Psoas muscle (tissue), 8 donors: ENCODE results near the gene IRAK4. TPM values are rescaled to one million over a fixed set of nuclear protein-coding genes. Genes with fewer than 3 reads are reported as not detected.

Experiments used
- ATAC-seq, 4 donors: fragments of 200-7000 bp; cut with Tn5 transposase; one replicate each; pipeline ENCODE4 v1.9.1; 2020; ENCODE audit warnings: moderate library complexity in 3 of 4, mild to moderate bottlenecking in 2 of 4
- DNase-seq, 2 donors: peaks; one replicate each; pipeline ENCODE4 v3.0.0-alpha.2; 2020
- H3K27ac ChIP-seq: fragments of 200-600 bp; one replicate; pipeline ENCODE4 v1.8.0; 2022
- H3K27me3 ChIP-seq, 3 donors: fragments of 200-600 bp in 1 of 3; one replicate each; pipeline versions ENCODE4 v1.6.1 to v1.8.0; 2013 to 2022; ENCODE audit warnings: low read length in 2 of 3, mild to moderate bottlenecking in 2 of 3, moderate library complexity in 1 of 3; ENCODE audit not compliant: insufficient read depth in 3 of 3
- H3K36me3 ChIP-seq, 2 donors: fragments of 200-600 bp in 1 of 2; one replicate each; pipeline versions ENCODE4 v1.6.1 to v1.8.0; 2013 to 2022; ENCODE audit warnings: low read depth in 1 of 2, mild to moderate bottlenecking in 1 of 2, moderate library complexity in 1 of 2; ENCODE audit not compliant: insufficient read depth in 1 of 2
- H3K4me1 ChIP-seq: fragments of 200-600 bp; one replicate; pipeline ENCODE4 v1.8.0; 2022
- H3K4me3 ChIP-seq: fragments of 200-600 bp; one replicate; pipeline ENCODE4 v1.8.0; 2022; ENCODE audit warnings: mild to moderate bottlenecking
- H3K9me3 ChIP-seq: fragments of 200-600 bp; one replicate; pipeline ENCODE4 v1.8.0; 2022
- CTCF ChIP-seq: fragments of 200-600 bp; IDR thresholded peaks from one replicate; pipeline ENCODE4 v1.8.0; 2022; ENCODE audit warnings: antibody characterized with exemption
- WGBS, 3 donors: extraction: QIAGEN DNeasy Blood & Tissue Kit; methylation state at CpG; one replicate each; pipeline versions ENCODE4 v1.1.6 to v1.1.7; 2013; 5-methylcytosine and 5-hydroxymethylcytosine counted together
- intact Hi-C, 2 donors: fragments of 100-400 bp; cut with DNase I; formaldehyde crosslinking; loops; one replicate each; pipeline versions ENCODE4 v1.11.0 to v1.14.2; 2022
- polyA plus RNA-seq, 3 donors: library from polyadenylated mRNA; stranded (reverse); fragments of 200-250 nt; gene quantifications; one replicate each; pipeline ENCODE4 v1.2.3, GENCODE V29; 2013
- total RNA-seq, 4 donors: library from RNA; stranded (reverse); fragmentation: NEBNext Ultra II Directional in 2 of 4; extraction: Animal tissue kit (Norgen Biotek cat#: 25700) in 2 of 4; gene quantifications; one replicate each; pipeline versions ENCODE4 v1.2.1 to v1.2.4, GENCODE V29; 2021 to 2023
- donor health status: healthy with polysubstance abuse.
- donor health status: DM: no; HTN: no; CAD: no; lungs with moderate emphysema.
- donor health status: Bipolar disorder and iron deficiency.
- donor health status: healthy.
- donor health status: DM: yes; HTN: yes; CAD: no.
- donor health status: DM: no; HTN: no; CAD: no.
- donor health status: DM: no; HTN: no; CAD: no.
- donor health status: DM: yes; HTN: yes; CAD: no.

IRAK4 gene
- total and polyA plus RNA-seq, 7 donors = 2.2 to 4.7 (median 3.3) TPM

DNA sequence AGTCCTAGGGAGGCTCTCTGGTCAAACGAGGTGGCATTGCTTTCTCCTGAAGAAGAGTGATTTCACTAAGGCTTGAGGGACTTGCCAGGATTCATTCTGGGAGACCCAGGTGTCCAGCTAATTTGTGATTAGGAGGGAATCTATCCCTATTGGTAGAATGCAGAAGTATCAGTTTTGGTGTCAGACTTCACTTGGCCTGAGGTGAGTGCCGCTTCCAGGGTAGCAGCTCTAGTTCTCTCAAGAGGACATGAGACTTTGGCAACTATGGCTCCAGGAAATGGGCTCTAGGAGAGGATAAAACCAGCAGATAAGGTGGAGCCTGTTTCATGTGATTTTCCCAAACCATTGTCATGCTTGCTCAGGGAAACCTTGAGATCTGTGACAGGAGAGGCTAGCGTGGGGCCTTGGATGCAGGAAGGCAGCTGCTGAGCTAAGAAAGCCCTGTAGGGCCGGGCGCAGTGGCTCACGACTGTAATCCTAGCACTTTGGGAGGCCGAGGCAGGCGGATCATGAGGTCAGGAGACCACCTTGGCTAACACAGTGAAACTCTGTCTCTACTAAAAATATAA lies 65.5 kb downstream of the IRAK4 start:
- H3K36me3 ChIP-seq = no peaks in the 10 kb centered on the region
- intact Hi-C loops = no loop called here
- no peaks in the 10 kb centered on the region for H3K4me1 ChIP-seq
- no peaks in the 10 kb centered on the region for H3K27me3 ChIP-seq
- ATAC-seq (no peak), DNase-seq (no peak)
- WGBS, 3 donors = 82 to 86% (median 83%) methylated on average over 8 of the region's 8 CpGs
- no peak for TF ChIP-seq CTCF
- no peak overlapping the region for H3K4me3 ChIP-seq
- no peaks in the 10 kb centered on the region for H3K9me3 ChIP-seq
- no peak overlapping the region for H3K27ac ChIP-seq

- no peak for ATAC-seq
- DNase-seq = no peak
- Histone ChIP-seq H3K4me1 (no peaks in the 10 kb centered on the region), H3K27me3 (no peaks in the 10 kb centered on the region), H3K9me3 (no peaks in the 10 kb centered on the region), H3K36me3 (no peaks in the 10 kb centered on the region), H3K27ac (no peak overlapping the region), H3K4me3 (no peak overlapping the region)
- intact Hi-C loops = no loop called here
- WGBS, 3 donors = 89 to 93% (median 90%) methylated on average over 3 of the region's 3 CpGs
- TF ChIP-seq CTCF = no peak
These were observed 67.9 kb downstream of the IRAK4 start for GRCh38 chr12:43826681-43827080.

DNA sequence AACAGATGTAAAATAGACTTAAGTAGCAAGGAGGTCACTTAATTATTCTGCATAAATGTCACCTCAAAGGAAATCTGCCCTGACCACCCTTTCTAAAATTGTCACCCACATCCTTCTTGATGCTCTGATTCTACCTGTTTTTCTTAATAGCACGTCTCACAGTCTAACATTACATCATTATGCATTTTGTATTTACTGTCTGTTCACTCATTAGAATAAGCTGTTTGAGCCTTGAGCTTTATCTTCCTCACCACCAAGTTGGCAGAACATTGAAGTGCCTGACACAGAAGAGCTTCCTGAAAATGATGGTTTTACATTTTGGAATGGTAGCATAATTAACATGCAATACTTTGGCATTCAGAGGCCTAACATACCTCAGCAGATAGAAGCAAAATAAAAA lies 68.3 kb downstream of the IRAK4 start:
- DNase-seq (no peak), ATAC-seq (no peak)
- Histone ChIP-seq H3K36me3 (no peaks in the 10 kb centered on the region), H3K27me3 (no peaks in the 10 kb centered on the region), H3K4me3 (no peak overlapping the region), H3K27ac (no peak overlapping the region), H3K4me1 (no peaks in the 10 kb centered on the region), H3K9me3 (no peaks in the 10 kb centered on the region)
- TF ChIP-seq CTCF = no peak
- 80 to 86% (median 81%) methylated on average over 1 of the region's 1 CpG for WGBS, 3 donors
- intact Hi-C loops = no loop called here

GRCh38 chr12:43832463-43833168 lies 73.9 kb downstream of the IRAK4 start:
- no peak overlapping the region for H3K4me3 ChIP-seq
- H3K27ac ChIP-seq = no peak overlapping the region
- DNase-seq (no peak), ATAC-seq (no peak)
- no peaks in the 10 kb centered on the region for H3K36me3 ChIP-seq
- no peaks in the 10 kb centered on the region for H3K9me3 ChIP-seq
- H3K4me1 ChIP-seq = peaks cover 15% of the 10 kb centered on the region
- no peak for TF ChIP-seq CTCF
- 75 to 84% (median 79%) methylated on average over 4 of the region's 4 CpGs for WGBS, 3 donors
- intact Hi-C loops = no loop called here
- no peaks in the 10 kb centered on the region for H3K27me3 ChIP-seq
